Measurements from ENCODE around the gene NKG7. TPM values are rescaled to one million over a fixed set of nuclear protein-coding genes. Genes with fewer than 3 reads are reported as not detected.

NKG7 gene
- polyA plus RNA-seq, 4 donors, result 0.90 to 2.7 (median 2.0) TPM

DNA sequence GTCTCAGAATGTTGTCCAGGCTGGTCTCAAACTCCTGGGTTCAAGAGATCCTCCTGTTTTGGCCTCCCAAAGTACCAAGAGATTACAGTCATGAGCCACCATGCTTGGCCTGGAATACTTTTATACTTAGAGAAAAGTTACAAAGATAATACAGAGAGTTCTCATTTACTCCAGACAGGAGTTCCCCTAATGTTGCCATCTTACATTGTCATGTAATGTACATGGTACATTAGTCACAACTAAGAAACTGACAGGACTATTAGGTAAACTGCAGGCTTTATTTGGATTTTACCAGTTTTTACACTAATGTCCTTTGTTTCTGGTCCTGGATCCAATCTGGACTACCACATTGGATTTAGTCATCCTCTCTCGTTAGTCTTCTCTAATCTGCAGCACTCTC, 20.2 kb upstream of the NKG7 start:
- no peak for DNase-seq (ENCODE audit: low read depth in 4 of 4, low spot score in 2 of 4)

- no peak for DNase-seq (ENCODE audit: low read depth in 4 of 4, low spot score in 2 of 4)
Measured at GRCh38 chr19:51391073-51391611, 18.7 kb upstream of the NKG7 start.

DNA sequence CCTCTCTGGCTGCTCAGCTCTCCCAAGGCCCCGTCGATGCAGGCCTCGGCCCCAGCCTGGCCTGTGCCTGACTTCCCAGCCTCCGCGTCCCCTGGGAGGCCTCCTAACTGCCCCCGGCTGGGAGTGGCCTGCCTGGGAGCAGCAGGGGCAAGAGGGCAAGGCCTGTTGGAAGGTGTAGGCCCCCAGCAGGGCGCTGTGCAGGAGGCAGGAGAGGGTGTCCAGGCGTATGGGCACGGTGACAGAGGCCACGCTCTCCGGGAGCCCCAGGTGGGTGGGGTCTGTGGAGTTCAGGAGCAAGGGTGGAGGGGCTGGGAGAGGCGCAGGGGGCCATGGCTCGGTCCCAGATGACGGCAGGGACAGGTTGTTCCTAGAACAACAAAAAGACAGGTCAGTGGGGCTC, 16.7 kb upstream of the NKG7 start:
- DNase-seq (ENCODE audit: low read depth in 4 of 4, low spot score in 2 of 4), result no peak

GRCh38 chr19:51387924-51388389, 15.5 kb upstream of the NKG7 start, which contains the start of gene LIM2:
Gene LIM2 (minus strand): TSS chr19:51387974. CDS start chr19:51387443, 531 bp downstream.
- peak in 1 of 4 donors; percentile 21 for DNase-seq (ENCODE audit: low read depth in 4 of 4, low spot score in 2 of 4)

GRCh38 chr19:51386882-51387520, 14.5 kb upstream of the NKG7 start:
- no peak for DNase-seq (ENCODE audit: low read depth in 4 of 4, low spot score in 2 of 4)

DNA sequence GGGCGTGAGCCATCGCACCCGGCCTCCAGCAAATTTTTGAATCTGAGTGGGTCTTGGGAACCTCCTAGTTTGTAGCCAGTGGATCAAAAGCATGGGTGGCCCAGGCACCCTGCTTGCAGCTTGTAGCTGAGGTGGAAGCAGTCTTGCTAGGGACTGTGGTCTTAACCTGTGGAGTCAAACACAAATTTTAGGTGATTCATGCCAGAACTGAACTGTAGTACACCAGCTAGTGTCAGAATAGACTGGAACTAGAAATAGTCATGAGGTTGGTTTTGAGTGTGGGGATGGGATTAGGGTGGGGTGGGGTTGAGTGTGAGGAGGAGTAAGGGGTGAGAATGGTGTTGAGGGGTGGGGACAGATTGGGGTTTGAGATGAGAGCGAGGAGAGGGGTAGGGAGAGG, 9.6 kb upstream of the NKG7 start:
- DNase-seq (ENCODE audit: low read depth in 4 of 4, low spot score in 2 of 4), result no peak

DNA sequence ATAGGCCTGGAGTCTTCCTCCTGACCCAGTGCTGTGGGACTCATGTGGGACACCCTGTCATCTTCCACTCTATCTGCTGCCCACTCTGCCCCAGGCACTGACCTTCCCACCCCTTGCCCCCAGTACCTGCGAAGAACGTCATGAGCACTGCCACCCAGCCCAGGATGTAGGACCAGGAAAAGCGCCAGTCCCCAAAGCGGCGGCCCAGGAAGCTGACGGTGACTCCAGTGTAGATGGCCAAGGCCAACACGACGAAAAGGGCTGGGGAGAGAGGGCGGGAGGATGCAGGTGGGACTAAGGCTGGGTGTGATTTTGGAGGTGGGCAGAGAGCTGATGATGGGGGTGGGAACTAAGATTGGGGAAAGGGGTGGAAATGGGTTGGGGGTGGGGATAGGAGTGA, 7.9 kb upstream of the NKG7 start:
- DNase-seq (ENCODE audit: low read depth in 4 of 4, low spot score in 2 of 4), result no peak

DNA sequence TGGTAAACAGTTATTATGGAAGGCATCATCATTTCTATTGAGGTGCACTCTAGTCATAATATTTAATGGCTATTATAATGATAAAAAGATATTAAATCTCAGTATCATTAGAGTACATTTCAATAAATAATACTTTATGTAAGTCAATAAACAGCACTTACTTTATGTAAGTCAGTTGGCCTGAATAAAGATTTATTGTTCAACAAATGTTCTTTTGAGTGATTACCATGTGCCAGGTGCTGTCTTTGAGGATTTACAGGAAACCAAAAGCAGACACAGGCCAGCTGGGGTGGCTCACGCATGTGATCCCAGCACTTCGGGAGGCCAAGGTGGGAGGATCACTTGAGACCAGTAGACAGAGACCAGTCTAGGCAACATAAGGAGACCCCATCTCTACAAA, 5.0 kb upstream of the NKG7 start:
- DNase-seq (ENCODE audit: low read depth in 4 of 4, low spot score in 2 of 4), result no peak

DNA sequence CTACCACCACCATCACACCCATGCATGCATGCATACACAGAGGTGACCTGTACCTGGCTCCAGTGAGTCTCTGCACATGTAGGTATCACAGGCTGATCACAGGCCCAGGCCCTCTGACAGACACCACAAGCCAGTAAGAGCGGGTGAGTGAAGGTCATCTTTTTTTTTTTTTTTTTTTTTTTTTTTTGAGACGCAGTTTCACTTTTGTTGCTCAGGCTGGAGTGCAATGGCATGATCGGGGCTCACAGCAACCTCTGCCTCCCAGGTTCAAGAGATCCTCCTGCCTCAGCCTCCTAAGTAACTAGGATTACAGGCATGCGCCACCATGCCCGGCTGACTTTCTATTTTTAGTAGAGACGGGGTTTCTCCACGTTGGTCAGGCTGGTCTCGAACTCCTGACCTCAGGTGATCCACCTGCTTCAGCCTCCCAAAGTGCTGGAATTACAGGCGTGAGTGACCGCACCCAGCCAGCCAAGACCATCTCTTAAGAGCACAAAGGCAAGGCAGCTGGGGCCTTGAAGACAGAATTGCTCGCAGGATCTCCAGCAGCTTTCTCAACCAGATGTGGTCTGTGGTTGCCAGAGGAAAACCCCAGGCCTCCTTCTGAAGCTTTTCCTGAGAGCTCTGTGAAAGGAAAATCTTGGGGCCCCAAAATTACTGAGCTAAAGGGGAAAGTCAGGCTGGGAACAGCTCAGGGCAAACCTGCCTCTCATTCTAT, 3.2 kb upstream of the NKG7 start:
- DNase-seq (ENCODE audit: low read depth in 4 of 4, low spot score in 2 of 4), result no peak

DNA sequence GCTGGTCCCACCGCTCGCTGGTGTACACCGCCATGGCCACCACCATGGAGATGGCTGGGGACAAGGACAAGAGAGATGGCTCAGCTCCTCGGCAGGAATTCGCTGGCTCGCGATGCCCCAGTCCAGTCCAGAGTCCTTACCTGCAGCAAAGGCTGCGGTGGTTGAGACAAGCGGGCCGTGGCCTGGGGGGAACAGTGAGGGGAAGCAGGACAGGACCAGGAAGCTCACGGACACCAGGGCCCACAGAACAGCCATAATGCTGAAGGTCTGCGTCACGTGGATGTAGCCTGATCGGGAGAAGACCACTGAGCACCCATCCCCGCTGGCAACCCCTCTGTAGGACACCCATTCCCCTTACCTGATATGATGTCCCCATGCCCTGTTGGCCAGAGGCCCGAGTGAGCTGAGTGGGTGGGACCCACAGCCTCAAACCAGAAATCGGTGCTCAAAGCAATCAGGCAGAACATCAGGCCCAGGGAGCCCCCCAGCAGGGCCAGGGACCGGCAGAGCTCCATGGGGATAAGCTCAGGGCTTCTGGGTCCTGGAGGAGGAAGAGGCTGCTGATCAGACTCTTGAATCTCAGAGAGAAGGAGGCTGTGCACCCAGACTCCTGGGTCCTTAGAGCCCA, 319 bp downstream of the NKG7 start:
- no peak for DNase-seq (ENCODE audit: low read depth in 4 of 4, low spot score in 2 of 4)

GRCh38 chr19:51371186-51371690, 1.2 kb downstream of the NKG7 start:
- no peak for DNase-seq (ENCODE audit: low read depth in 4 of 4, low spot score in 2 of 4)

DNA sequence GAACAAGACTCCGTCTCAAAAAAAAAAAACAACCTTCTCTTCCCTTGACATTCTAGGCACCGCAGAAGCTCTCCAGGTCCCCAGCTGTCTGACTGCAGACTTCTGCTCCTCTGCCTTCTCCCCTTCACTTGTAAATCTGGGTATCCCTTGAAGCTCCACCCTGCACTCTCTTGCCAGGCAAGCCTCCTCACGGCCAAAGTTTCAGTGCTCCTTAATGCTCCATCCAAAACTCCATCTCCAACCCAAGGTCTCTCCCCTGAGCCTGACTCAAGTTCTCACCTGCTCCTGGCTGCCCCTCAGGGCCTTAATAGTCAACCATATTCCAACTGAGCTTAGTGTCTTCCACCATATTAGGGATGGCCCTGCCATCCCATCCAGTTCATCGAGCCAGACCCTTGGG, 2.2 kb downstream of the NKG7 start:
- DNase-seq (ENCODE audit: low read depth in 4 of 4, low spot score in 2 of 4), result no peak

- DNase-seq (ENCODE audit: low read depth in 4 of 4, low spot score in 2 of 4), result no peak
Measured at GRCh38 chr19:51368366-51369282, 3.8 kb downstream of the NKG7 start, which contains the start of gene CLDND2. Gene CLDND2 (minus strand): TSS chr19:51369003. CDS start chr19:51368577, 426 bp downstream.

DNA sequence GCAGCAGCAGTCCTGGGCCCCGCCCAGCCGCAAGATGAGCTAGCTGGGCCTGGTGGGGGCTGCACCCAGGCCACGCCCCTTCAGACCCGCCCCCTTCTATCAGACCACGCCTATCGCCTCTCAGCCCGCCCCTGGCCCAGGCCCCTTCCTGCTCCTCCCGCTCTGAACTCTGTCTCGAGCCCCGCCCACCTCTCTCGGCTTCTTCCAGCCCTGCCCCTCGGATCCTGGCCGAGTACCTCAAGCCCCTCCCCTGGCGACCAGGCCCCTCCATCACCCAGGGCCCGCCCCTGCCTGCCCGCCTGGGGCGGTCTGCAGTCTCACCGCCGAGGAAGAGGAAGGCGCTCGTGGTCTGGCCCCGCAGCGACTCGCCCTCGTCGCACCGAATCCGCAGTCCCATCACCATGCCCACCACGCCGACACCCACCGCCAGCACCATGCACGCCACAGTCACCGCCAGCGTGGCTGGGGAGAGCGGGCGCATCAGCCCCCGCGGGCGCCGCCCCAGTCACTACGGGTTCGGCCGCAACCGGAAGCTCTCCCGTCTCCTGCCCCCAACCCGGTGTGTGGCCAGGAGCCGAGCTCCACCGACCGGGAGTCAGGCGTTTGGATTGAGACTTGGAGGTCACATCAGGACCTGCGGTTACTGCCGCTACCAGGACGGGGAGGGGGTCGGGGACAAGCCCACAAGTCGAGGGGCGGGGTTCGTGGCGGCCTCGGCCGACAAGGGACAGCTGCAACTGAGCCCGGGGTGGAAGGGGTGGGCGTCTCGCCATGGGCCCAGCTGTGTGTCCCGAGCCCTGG, 4.7 kb downstream of the NKG7 start:
- DNase-seq (ENCODE audit: low read depth in 4 of 4, low spot score in 2 of 4), result peak; percentile 82 to 97 (median 94)

- no peak for DNase-seq (ENCODE audit: low read depth in 4 of 4, low spot score in 2 of 4)
Measured at GRCh38 chr19:51367255-51367564, 5.2 kb downstream of the NKG7 start.

- DNase-seq (ENCODE audit: low read depth in 4 of 4, low spot score in 2 of 4), result peak; percentile 90 to 97 (median 94)
Measured at GRCh38 chr19:51366389-51367254, 5.8 kb downstream of the NKG7 start.

DNA sequence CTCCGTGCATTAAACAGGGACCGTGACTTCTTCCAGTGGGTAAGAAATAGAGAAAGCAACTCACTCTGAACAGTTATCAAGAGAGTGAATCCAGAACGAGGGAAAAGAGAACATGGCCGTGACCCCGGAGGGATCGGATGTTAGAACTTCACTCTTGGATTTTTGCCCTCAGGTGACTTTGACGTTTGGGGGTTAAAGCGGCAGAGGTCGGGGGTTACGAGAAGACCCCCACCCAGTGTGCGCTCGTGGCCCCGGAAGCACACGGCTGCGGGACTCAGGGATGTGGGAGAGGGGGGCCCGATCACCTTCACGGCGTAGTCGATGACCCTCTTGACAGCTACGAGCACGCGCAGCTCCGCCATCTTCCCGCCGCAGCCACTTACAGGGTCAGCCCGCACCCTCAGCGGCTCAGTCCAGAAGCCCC, 6.5 kb downstream of the NKG7 start, which contains the start of gene ETFB:
TSS of gene ETFB (minus strand) at position 424 of the 424 bp plus-strand sequence. CDS start at position 362, 62 bp downstream.
- no peak for DNase-seq (ENCODE audit: low read depth in 4 of 4, low spot score in 2 of 4)

Measured in left renal cortex interstitium (tissue), 4 donors.